IMR-90 (cell line): ENCODE results near the gene MTOR.

Source experiments
- MXI1 ChIP-seq: IDR thresholded peaks from 2 replicates; pipeline ENCODE4 v1.6.1; 2012; ENCODE audit warnings: low read depth, mild to moderate bottlenecking, low read length, moderate library complexity, borderline replicate concordance
- SMC3 ChIP-seq: fragments of 150-350 bp; IDR thresholded peaks from 2 replicates; pipeline ENCODE4 v1.6.1; 2016; ENCODE audit warnings: low read depth, mild to moderate bottlenecking, antibody characterized with exemption, low read length, moderate library complexity

- no peak for TF ChIP-seq SMC3
- TF ChIP-seq MXI1, result no peak
Observed at GRCh38 chr1:11132563-11133293, 129.6 kb downstream of the MTOR start.
